DND-41 (cell line): ENCODE results near the gene CTIF.

Experiments
- CTCF ChIP-seq: IDR thresholded peaks from 2 replicates; pipeline ENCODE4 v1.5.1; 2012; ENCODE audit warnings: borderline replicate concordance, low read length, moderate library complexity, mild to moderate bottlenecking; ENCODE audit not compliant: poor library complexity, severe bottlenecking; ENCODE audit errors: extremely low read depth
- EZH2 ChIP-seq: IDR thresholded peaks from 3 replicates; pipeline ENCODE4 v1.6.1; 2012; ENCODE audit warnings: borderline replicate concordance, low read depth, mild to moderate bottlenecking, moderate library complexity, low read length, inconsistent platforms; ENCODE audit not compliant: severe bottlenecking

GRCh38 chr18:48831802-48832201 lies 293.0 kb downstream of the CTIF start:
- TF ChIP-seq EZH2, result no peak
- no peak for TF ChIP-seq CTCF
